GM18502 (cell line): Measurements from ENCODE around the gene RIOK2.
"Not testable (repeated sequence)": the region's sequence is repeated elsewhere in the genome, so short reads cannot be mapped to it uniquely, and the experiment has no call there.

ENCODE experiments used
- ATAC-seq: cut with Tn5 transposase; IDR thresholded peaks from one replicate; pipeline ENCODE4 v1.9.1; 2021; ENCODE audit warnings: mild to moderate bottlenecking; ENCODE audit not compliant: unreplicated experiment, poor library complexity

Gene RIOK2

GRCh38 chr5:97183100-97183929 lies at the start of gene RIOK2:
Gene RIOK2 (minus strand): TSS chr5:97183247. CDS start chr5:97183191, 56 bp downstream.
- peak; percentile 91 for ATAC-seq

GRCh38 chr5:97231025-97231636 lies 48.1 kb upstream of the RIOK2 start:
- ATAC-seq: peak; percentile 98

GRCh38 chr5:97229688-97230285 lies 46.7 kb upstream of the RIOK2 start:
- ATAC-seq: no peak

GRCh38 chr5:97229196-97229595 lies 46.1 kb upstream of the RIOK2 start:
- ATAC-seq: no peak

- no peak for ATAC-seq
Measured at GRCh38 chr5:97225222-97225621, 42.2 kb upstream of the RIOK2 start.

- no peak for ATAC-seq
Measured at GRCh38 chr5:97224112-97224750, 41.2 kb upstream of the RIOK2 start.

GRCh38 chr5:97223596-97223995 lies 40.5 kb upstream of the RIOK2 start:
- ATAC-seq: no peak

- ATAC-seq: no peak
Measured at GRCh38 chr5:97209343-97209742, 26.3 kb upstream of the RIOK2 start.

GRCh38 chr5:97208714-97209113 lies 25.7 kb upstream of the RIOK2 start:
- no peak for ATAC-seq

GRCh38 chr5:97208184-97208713 lies 25.2 kb upstream of the RIOK2 start:
- no peak for ATAC-seq

GRCh38 chr5:97194366-97194765 lies 11.3 kb upstream of the RIOK2 start:
- ATAC-seq: no peak

GRCh38 chr5:97193355-97193688 lies 10.3 kb upstream of the RIOK2 start:
- peak; percentile 0 for ATAC-seq

- ATAC-seq: peak; percentile 88
Measured at GRCh38 chr5:97192580-97193354, 9.7 kb upstream of the RIOK2 start.

GRCh38 chr5:97191893-97192292 lies 8.8 kb upstream of the RIOK2 start:
- ATAC-seq: no peak

GRCh38 chr5:97189523-97189922 lies 6.5 kb upstream of the RIOK2 start:
- ATAC-seq: not testable (repeated sequence)

GRCh38 chr5:97183930-97184213 lies 825 bp upstream of the RIOK2 start:
- ATAC-seq: no peak

GRCh38 chr5:97182571-97183099 lies 412 bp downstream of the RIOK2 start:
- ATAC-seq: no peak

- ATAC-seq: no peak
Measured at GRCh38 chr5:97181856-97182545, 1.0 kb downstream of the RIOK2 start.

- ATAC-seq: not testable (repeated sequence)
Measured at GRCh38 chr5:97179457-97179856, 3.6 kb downstream of the RIOK2 start.
